ENCODE measurements around the gene POLR2E.

POLR2E gene

GRCh38 chr19:1140272-1141027, 45.3 kb upstream of the POLR2E start:
- H3K9me3 ChIP-seq (ENCODE audit: control insufficient read depth, low read length) = no peaks in the 10 kb centered on the region
- H3K27ac ChIP-seq = no peak overlapping the region
- H3K27me3 ChIP-seq (ENCODE audit: control insufficient read depth, insufficient read depth, low read length) = no peaks in the 10 kb centered on the region
- no peak overlapping the region for H3K4me3 ChIP-seq (ENCODE audit: low read depth, low read length)
- H3K79me2 ChIP-seq = peaks cover 14% of the 10 kb centered on the region
- H3K9ac ChIP-seq = no peak overlapping the region
- no peak for TF ChIP-seq CTCF (IDR thresholded peaks at IDR 0.05)
- no peak overlapping the region for H2AFZ ChIP-seq
- H3K4me1 ChIP-seq = no peaks in the 10 kb centered on the region
- H3K36me3 ChIP-seq (ENCODE audit: control insufficient read depth, insufficient read depth, low read length) = no peaks in the 10 kb centered on the region
- H3K4me2 ChIP-seq (ENCODE audit: low read length) = no peak overlapping the region

GRCh38 chr19:1139126-1139525, 44.0 kb upstream of the POLR2E start:
- H3K9me3 ChIP-seq (ENCODE audit: control insufficient read depth, low read length) = no peaks in the 10 kb centered on the region
- no peaks in the 10 kb centered on the region for H3K36me3 ChIP-seq (ENCODE audit: control insufficient read depth, insufficient read depth, low read length)
- H3K27ac ChIP-seq = no peak overlapping the region
- peaks cover 20% of the 10 kb centered on the region for H3K79me2 ChIP-seq
- no peaks in the 10 kb centered on the region for H3K27me3 ChIP-seq (ENCODE audit: control insufficient read depth, insufficient read depth, low read length)
- H2AFZ ChIP-seq = no peak overlapping the region
- no peak for TF ChIP-seq CTCF (IDR thresholded peaks at IDR 0.05)
- no peaks in the 10 kb centered on the region for H3K4me1 ChIP-seq
- H3K4me2 ChIP-seq (ENCODE audit: low read length) = no peak overlapping the region
- H3K9ac ChIP-seq = no peak overlapping the region
- H3K4me3 ChIP-seq (ENCODE audit: low read depth, low read length) = no peak overlapping the region

- H3K79me2 ChIP-seq = peaks cover 23% of the 10 kb centered on the region
- H3K9ac ChIP-seq = no peak overlapping the region
- H3K4me1 ChIP-seq = no peaks in the 10 kb centered on the region
- H2AFZ ChIP-seq = no peak overlapping the region
- no peak overlapping the region for H3K27ac ChIP-seq
- no peak overlapping the region for H3K4me3 ChIP-seq (ENCODE audit: low read depth, low read length)
- no peak overlapping the region for H3K4me2 ChIP-seq (ENCODE audit: low read length)
- no peaks in the 10 kb centered on the region for H3K36me3 ChIP-seq (ENCODE audit: control insufficient read depth, insufficient read depth, low read length)
- H3K9me3 ChIP-seq (ENCODE audit: control insufficient read depth, low read length) = no peaks in the 10 kb centered on the region
- no peaks in the 10 kb centered on the region for H3K27me3 ChIP-seq (ENCODE audit: control insufficient read depth, insufficient read depth, low read length)
- no peak for TF ChIP-seq CTCF (IDR thresholded peaks at IDR 0.05)
Observed at GRCh38 chr19:1138121-1138520, 42.9 kb upstream of the POLR2E start.

GRCh38 chr19:1136621-1137317, 41.6 kb upstream of the POLR2E start:
- no peaks in the 10 kb centered on the region for H3K27me3 ChIP-seq (ENCODE audit: control insufficient read depth, insufficient read depth, low read length)
- no peaks in the 10 kb centered on the region for H3K36me3 ChIP-seq (ENCODE audit: control insufficient read depth, insufficient read depth, low read length)
- no peak for TF ChIP-seq CTCF (IDR thresholded peaks at IDR 0.05)
- H3K4me2 ChIP-seq (ENCODE audit: low read length) = no peak overlapping the region
- H3K27ac ChIP-seq = no peak overlapping the region
- H3K79me2 ChIP-seq = peaks cover 19% of the 10 kb centered on the region
- no peak overlapping the region for H2AFZ ChIP-seq
- H3K4me1 ChIP-seq = no peaks in the 10 kb centered on the region
- H3K9me3 ChIP-seq (ENCODE audit: control insufficient read depth, low read length) = no peaks in the 10 kb centered on the region
- no peak overlapping the region for H3K4me3 ChIP-seq (ENCODE audit: low read depth, low read length)
- H3K9ac ChIP-seq = no peak overlapping the region

All from parathyroid adenoma (tissue), 2 donors.